Astrocyte (in vitro differentiated cells and primary cell): ENCODE data around the gene SLC25A33.

ENCODE experiments used
- EZH2 ChIP-seq: IDR thresholded peaks from 2 replicates; pipeline ENCODE4 v1.6.1; 2012; ENCODE audit warnings: mild to moderate bottlenecking, low read length, inconsistent platforms; ENCODE audit not compliant: insufficient read depth
- TF ChIP-seq, protein P1 (sequence below): IDR thresholded peaks from 2 replicates; pipeline ENCODE4 v1.5.1; 2011; ENCODE audit warnings: low read depth, mild to moderate bottlenecking, inconsistent platforms, low read length, moderate library complexity; ENCODE audit not compliant: insufficient read depth

DNA sequence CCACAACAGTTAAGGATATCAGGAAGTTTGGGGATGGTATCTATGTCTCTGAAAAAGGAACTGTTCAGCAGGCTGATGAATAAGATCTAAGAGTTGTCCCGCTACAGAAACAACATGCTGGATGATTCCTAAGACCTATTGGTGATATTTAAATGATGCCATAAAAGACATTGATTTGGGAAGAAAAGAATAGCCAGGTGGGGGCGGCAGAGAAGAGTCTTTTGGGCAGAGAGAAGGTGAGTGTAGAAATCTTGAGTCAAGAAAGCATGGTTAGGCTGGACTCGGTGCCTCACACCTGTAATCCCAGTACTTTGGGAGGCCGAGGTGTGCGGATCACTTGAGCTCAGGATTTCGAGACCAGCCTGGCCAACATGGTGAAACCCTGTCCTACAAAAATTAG is 37.6 kb downstream of the SLC25A33 start:
- TF ChIP-seq, protein P1, sequence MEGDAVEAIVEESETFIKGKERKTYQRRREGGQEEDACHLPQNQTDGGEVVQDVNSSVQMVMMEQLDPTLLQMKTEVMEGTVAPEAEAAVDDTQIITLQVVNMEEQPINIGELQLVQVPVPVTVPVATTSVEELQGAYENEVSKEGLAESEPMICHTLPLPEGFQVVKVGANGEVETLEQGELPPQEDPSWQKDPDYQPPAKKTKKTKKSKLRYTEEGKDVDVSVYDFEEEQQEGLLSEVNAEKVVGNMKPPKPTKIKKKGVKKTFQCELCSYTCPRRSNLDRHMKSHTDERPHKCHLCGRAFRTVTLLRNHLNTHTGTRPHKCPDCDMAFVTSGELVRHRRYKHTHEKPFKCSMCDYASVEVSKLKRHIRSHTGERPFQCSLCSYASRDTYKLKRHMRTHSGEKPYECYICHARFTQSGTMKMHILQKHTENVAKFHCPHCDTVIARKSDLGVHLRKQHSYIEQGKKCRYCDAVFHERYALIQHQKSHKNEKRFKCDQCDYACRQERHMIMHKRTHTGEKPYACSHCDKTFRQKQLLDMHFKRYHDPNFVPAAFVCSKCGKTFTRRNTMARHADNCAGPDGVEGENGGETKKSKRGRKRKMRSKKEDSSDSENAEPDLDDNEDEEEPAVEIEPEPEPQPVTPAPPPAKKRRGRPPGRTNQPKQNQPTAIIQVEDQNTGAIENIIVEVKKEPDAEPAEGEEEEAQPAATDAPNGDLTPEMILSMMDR = no peak
- no peak for TF ChIP-seq EZH2
